ENCODE results near the gene HMOX2. TPM values are rescaled to one million over a fixed set of nuclear protein-coding genes. Genes with fewer than 3 reads are reported as not detected.

The HMOX2 gene
- total and polyA plus RNA-seq, 2 donors from 2014 or later, result 56.4 to 116 TPM

DNA sequence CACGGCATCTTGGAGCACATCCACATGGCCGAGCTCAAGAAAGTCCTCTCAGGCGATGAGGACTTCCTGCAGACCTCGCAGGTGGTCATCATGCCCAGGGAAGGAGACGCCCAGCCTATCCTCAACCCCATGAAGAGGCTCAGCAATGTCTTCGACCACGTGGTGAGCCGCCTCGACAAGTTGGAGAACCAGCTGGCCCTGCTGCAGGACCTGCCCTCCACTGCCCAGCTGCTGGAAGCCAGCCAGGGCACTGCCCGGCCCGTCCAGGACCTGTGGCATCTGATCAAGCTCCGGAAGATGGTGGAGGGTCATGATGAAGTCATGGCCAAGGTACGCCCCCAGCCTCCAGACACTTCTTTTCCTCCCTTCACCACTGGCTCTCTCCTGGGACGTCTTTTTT is 80.4 kb downstream of the HMOX2 start:
- intact Hi-C loops (cut with DNase I), result no loop called here

DNA sequence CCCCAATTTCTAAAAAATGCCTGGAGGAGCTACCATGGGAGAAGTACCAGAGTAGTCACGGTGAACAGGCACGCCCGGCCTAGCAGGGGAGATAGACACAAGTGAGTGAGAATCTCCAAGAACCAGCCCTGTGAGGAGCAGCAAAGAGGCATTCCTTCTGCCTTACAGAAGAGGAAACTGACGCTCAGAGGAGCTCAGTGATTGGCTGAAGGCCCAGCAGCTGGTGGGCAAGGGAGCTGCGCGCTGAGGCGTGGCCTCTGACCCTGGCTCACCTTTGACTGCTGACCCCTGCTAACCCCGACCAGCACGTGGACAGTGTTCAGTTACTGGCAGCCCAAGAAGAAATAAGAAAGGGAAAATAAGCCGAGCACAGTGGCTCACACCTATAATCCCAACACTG is 81.8 kb downstream of the HMOX2 start:
- Histone ChIP-seq H3K9ac (ENCODE audit: low read length in 3 of 3) (no peak overlapping the region), H3K4me3 (ENCODE audit: low read length in 3 of 3) (no peak overlapping the region), H3K36me3 (ENCODE audit: control insufficient read depth in 2 of 3, insufficient read depth in 3 of 3, low read length in 3 of 3) (no peaks in the 10 kb centered on the region), H3K27ac (ENCODE audit: low read depth in 2 of 2, low read length in 2 of 2) (no peak overlapping the region), H3K4me1 (ENCODE audit: control insufficient read depth in 2 of 3, insufficient read depth in 2 of 3, low read depth in 1 of 3, low read length in 3 of 3) (peaks cover 0 to 5% (median 0%) of the 10 kb centered on the region in 3 donors), H3K9me3 (ENCODE audit: control insufficient read depth in 2 of 3, insufficient read depth in 1 of 3, low read length in 3 of 3) (no peaks in the 10 kb centered on the region), H3K27me3 (ENCODE audit: control insufficient read depth, insufficient read depth, low read length) (no peaks in the 10 kb centered on the region)
- intact Hi-C loops (cut with DNase I), result no loop called here
- DNase-seq, result peak in 4 of 5 donors; percentile 23 to 64 (median 30)
- TF ChIP-seq, protein P1, sequence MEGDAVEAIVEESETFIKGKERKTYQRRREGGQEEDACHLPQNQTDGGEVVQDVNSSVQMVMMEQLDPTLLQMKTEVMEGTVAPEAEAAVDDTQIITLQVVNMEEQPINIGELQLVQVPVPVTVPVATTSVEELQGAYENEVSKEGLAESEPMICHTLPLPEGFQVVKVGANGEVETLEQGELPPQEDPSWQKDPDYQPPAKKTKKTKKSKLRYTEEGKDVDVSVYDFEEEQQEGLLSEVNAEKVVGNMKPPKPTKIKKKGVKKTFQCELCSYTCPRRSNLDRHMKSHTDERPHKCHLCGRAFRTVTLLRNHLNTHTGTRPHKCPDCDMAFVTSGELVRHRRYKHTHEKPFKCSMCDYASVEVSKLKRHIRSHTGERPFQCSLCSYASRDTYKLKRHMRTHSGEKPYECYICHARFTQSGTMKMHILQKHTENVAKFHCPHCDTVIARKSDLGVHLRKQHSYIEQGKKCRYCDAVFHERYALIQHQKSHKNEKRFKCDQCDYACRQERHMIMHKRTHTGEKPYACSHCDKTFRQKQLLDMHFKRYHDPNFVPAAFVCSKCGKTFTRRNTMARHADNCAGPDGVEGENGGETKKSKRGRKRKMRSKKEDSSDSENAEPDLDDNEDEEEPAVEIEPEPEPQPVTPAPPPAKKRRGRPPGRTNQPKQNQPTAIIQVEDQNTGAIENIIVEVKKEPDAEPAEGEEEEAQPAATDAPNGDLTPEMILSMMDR (IDR thresholded peaks at IDR 0.05; ENCODE audit: borderline replicate concordance, extremely low read depth, insufficient read depth), result no peak
- FAIRE-seq, result no peak

More for the DNA sequence above, 80.4 kb downstream of the HMOX2 start:
- Histone ChIP-seq H3K27me3 (ENCODE audit: control insufficient read depth, insufficient read depth, low read length) (no peaks in the 10 kb centered on the region), H3K9ac (ENCODE audit: low read length in 3 of 3) (no peak overlapping the region), H3K4me1 (ENCODE audit: control insufficient read depth in 2 of 3, insufficient read depth in 2 of 3, low read depth in 1 of 3, low read length in 3 of 3) (peaks cover 0 to 5% (median 0%) of the 10 kb centered on the region in 3 donors), H3K27ac (ENCODE audit: low read depth in 2 of 2, low read length in 2 of 2) (no peak overlapping the region), H3K4me3 (ENCODE audit: low read length in 3 of 3) (no peak overlapping the region), H3K36me3 (ENCODE audit: control insufficient read depth in 2 of 3, insufficient read depth in 3 of 3, low read length in 3 of 3) (no peaks in the 10 kb centered on the region), H3K9me3 (ENCODE audit: control insufficient read depth in 2 of 3, insufficient read depth in 1 of 3, low read length in 3 of 3) (no peaks in the 10 kb centered on the region)
- DNase-seq (no peak), FAIRE-seq (no peak)
- TF ChIP-seq, protein P1 (IDR thresholded peaks at IDR 0.05; ENCODE audit: borderline replicate concordance, extremely low read depth, insufficient read depth), result no peak

Other genes with a start within 250 kb of the HMOX2 start
- gene SRL, start 234.3 kb upstream of the HMOX2 start, total RNA-seq, result 3.3 TPM
- gene SRL, start 234.3 kb upstream of the HMOX2 start, polyA plus RNA-seq (ENCODE audit: insufficient read depth, low read depth, low replicate concordance), result 2.6 TPM
- 11.9 TPM for gene TFAP4, start 203.4 kb upstream of the HMOX2 start, total RNA-seq
- gene TFAP4, start 203.4 kb upstream of the HMOX2 start, polyA plus RNA-seq (ENCODE audit: insufficient read depth, low read depth, low replicate concordance), result 3.2 TPM
- 68.7 TPM for gene GLIS2, start 160.3 kb upstream of the HMOX2 start, total RNA-seq
- 35.6 TPM for gene GLIS2, start 160.3 kb upstream of the HMOX2 start, polyA plus RNA-seq (ENCODE audit: insufficient read depth, low read depth, low replicate concordance)
- gene PAM16, start 125.1 kb upstream of the HMOX2 start, total RNA-seq, result 29.4 TPM
- 61.1 TPM for gene PAM16, start 125.1 kb upstream of the HMOX2 start, polyA plus RNA-seq (ENCODE audit: insufficient read depth, low read depth, low replicate concordance)
- gene VASN, start 104.5 kb upstream of the HMOX2 start, total RNA-seq, result 82.7 TPM
- 75.7 TPM for gene VASN, start 104.5 kb upstream of the HMOX2 start, polyA plus RNA-seq (ENCODE audit: insufficient read depth, low read depth, low replicate concordance)
- 50.1 TPM for gene CORO7, start 59.8 kb upstream of the HMOX2 start, total RNA-seq
- gene CORO7, start 59.8 kb upstream of the HMOX2 start, polyA plus RNA-seq (ENCODE audit: insufficient read depth, low read depth, low replicate concordance), result 9.8 TPM
- gene DNAJA3, start 50.5 kb upstream of the HMOX2 start, total RNA-seq, result 41.1 TPM
- gene DNAJA3, start 50.5 kb upstream of the HMOX2 start, polyA plus RNA-seq (ENCODE audit: insufficient read depth, low read depth, low replicate concordance), result 49.4 TPM
- gene NMRAL1, start 1.8 kb upstream of the HMOX2 start, total RNA-seq, result 54.9 TPM
- gene NMRAL1, start 1.8 kb upstream of the HMOX2 start, polyA plus RNA-seq (ENCODE audit: insufficient read depth, low read depth, low replicate concordance), result 94.1 TPM
- 40.8 TPM for gene CDIP1, start 62.4 kb downstream of the HMOX2 start, total RNA-seq
- 80.4 TPM for gene CDIP1, start 62.4 kb downstream of the HMOX2 start, polyA plus RNA-seq (ENCODE audit: insufficient read depth, low read depth, low replicate concordance)
- gene C16orf96, start 79.9 kb downstream of the HMOX2 start, total RNA-seq, result 0.16 TPM
- 0.13 TPM for gene C16orf96, start 79.9 kb downstream of the HMOX2 start, polyA plus RNA-seq (ENCODE audit: insufficient read depth, low read depth, low replicate concordance)
- gene UBALD1, start 138.5 kb downstream of the HMOX2 start, total RNA-seq, result 38.3 TPM
- 31.8 TPM for gene UBALD1, start 138.5 kb downstream of the HMOX2 start, polyA plus RNA-seq (ENCODE audit: insufficient read depth, low read depth, low replicate concordance)
- 90.8 TPM for gene MGRN1, start 148.4 kb downstream of the HMOX2 start, total RNA-seq
- 19.7 TPM for gene MGRN1, start 148.4 kb downstream of the HMOX2 start, polyA plus RNA-seq (ENCODE audit: insufficient read depth, low read depth, low replicate concordance)
- 30.6 TPM for gene NUDT16L1, start 217.2 kb downstream of the HMOX2 start, total RNA-seq
- 69.4 TPM for gene NUDT16L1, start 217.2 kb downstream of the HMOX2 start, polyA plus RNA-seq (ENCODE audit: insufficient read depth, low read depth, low replicate concordance)

Data from kidney (tissue), 14 donors.